ENCODE results near the gene SYDE2.

- TF ChIP-seq CTCF (conservative IDR thresholded peaks at IDR 0.05 in 1 of 2, IDR thresholded peaks at IDR 0.05 in 1 of 2; ENCODE audit: low read depth in 1 of 2, low read length in 2 of 2) (no peak), EZH2 (IDR thresholded peaks at IDR 0.05; ENCODE audit: low read length, missing control alignments) (no peak)
Measured at GRCh38 chr1:85224734-85225623, 24.2 kb upstream of the SYDE2 start.

Measured in fibroblast of lung (primary cell).